Prostate gland (tissue), 2 donors: Measurements from ENCODE around the gene EFHD1. TPM values are rescaled to one million over a fixed set of nuclear protein-coding genes. Genes with fewer than 3 reads are reported as not detected.
A peak's percentile ranks its signal among the peaks of the same experiment; 100 is the strongest.

Source experiments
- DNase-seq: peaks from one replicate; pipeline ENCODE4 v3.0.0-alpha.2; 2019; ENCODE audit warnings: low spot score
- H3K27ac ChIP-seq, 2 donors: fragments of 200-600 bp; sonication (generic); 2 replicates each; pipeline ENCODE4 v1.5.1; 2017 to 2019
- H3K27me3 ChIP-seq: fragments of 200-600 bp; sonication (generic); replicated peaks from 2 replicates; pipeline ENCODE4 v1.5.1; 2019; ENCODE audit not compliant: insufficient read depth
- H3K36me3 ChIP-seq, 2 donors: fragments of 200-600 bp; sonication (generic); 1 replicate in 1 of 2; 2 replicates in 1 of 2; pipeline versions ENCODE4 v1.5.1 to v1.8.1; 2017 to 2019
- H3K4me1 ChIP-seq: fragments of 200-600 bp; sonication (generic); replicated peaks from 2 replicates; pipeline ENCODE4 v1.5.1; 2019
- H3K4me3 ChIP-seq, 2 donors: fragments of 200-600 bp; sonication (generic); 2 replicates each; pipeline ENCODE4 v1.5.1; 2017 to 2019
- H3K9me3 ChIP-seq: fragments of 200-600 bp; sonication (generic); 2 replicates; pipeline ENCODE4 v1.5.1; 2017
- POLR2A ChIP-seq: fragments of 450-650 bp; IDR thresholded peaks from one replicate; pipeline ENCODE4 v1.6.1; 2016; ENCODE audit warnings: antibody characterized with exemption, mild to moderate bottlenecking
- POLR2AphosphoS5 ChIP-seq: sonication (generic); formaldehyde crosslinking; IDR thresholded peaks from one replicate; pipeline ENCODE4 v1.6.1; 2017; ENCODE audit warnings: antibody characterized with exemption
- WGBS: methylation state at CpG from one replicate; pipeline ENCODE4 v1.1.5; 2018; 5-methylcytosine and 5-hydroxymethylcytosine counted together
- intact Hi-C: fragments of 100-400 bp; cut with DNase I; formaldehyde crosslinking; loops from one replicate; pipeline ENCODE4 v1.14.2; 2022
- total RNA-seq, 2 donors: library from RNA; depleted of rRNA; stranded (reverse); fragments of >200 nt; gene quantifications; one replicate each; pipeline ENCODE4 v1.1.0, GENCODE V29; 2016
- TF ChIP-seq, protein P1 (sequence below), 4 experiments: fragments of 200-600 bp in 2 of 4; fragments of 450-650 bp in 2 of 4; sonication (generic) in 2 of 4; IDR thresholded peaks; 1 replicate in 3 of 4; 2 replicates in 1 of 4; pipeline ENCODE4 v1.5.1; 2016 to 2019; ENCODE audit warnings: antibody characterized with exemption in 4 of 4, mild to moderate bottlenecking in 2 of 4, moderate library complexity in 2 of 4

The EFHD1 gene
- total RNA-seq, 2 donors from 2014 or later: 25.9 to 33.1 TPM

GRCh38 chr2:232668805-232669444 is 35.5 kb downstream of the EFHD1 start:
- Histone ChIP-seq H3K4me1 (no peaks in the 10 kb centered on the region), H3K4me3 (no peak overlapping the region), H3K27me3 (no peaks in the 10 kb centered on the region), H3K27ac (peak overlapping the region; percentile 84 to 88), H3K36me3 (no peaks in the 10 kb centered on the region), H3K9me3 (no peaks in the 10 kb centered on the region)
- WGBS: 76% methylated on average over 17 of the region's 17 CpGs
- intact Hi-C loops: no loop called here
- DNase-seq: peak; percentile 39
- TF ChIP-seq, protein P1, sequence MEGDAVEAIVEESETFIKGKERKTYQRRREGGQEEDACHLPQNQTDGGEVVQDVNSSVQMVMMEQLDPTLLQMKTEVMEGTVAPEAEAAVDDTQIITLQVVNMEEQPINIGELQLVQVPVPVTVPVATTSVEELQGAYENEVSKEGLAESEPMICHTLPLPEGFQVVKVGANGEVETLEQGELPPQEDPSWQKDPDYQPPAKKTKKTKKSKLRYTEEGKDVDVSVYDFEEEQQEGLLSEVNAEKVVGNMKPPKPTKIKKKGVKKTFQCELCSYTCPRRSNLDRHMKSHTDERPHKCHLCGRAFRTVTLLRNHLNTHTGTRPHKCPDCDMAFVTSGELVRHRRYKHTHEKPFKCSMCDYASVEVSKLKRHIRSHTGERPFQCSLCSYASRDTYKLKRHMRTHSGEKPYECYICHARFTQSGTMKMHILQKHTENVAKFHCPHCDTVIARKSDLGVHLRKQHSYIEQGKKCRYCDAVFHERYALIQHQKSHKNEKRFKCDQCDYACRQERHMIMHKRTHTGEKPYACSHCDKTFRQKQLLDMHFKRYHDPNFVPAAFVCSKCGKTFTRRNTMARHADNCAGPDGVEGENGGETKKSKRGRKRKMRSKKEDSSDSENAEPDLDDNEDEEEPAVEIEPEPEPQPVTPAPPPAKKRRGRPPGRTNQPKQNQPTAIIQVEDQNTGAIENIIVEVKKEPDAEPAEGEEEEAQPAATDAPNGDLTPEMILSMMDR (IDR thresholded peaks at IDR 0.05): peak in 3 of 4 experiments; percentile 24 to 40 (median 27)
- TF ChIP-seq POLR2A: no peak

DNA sequence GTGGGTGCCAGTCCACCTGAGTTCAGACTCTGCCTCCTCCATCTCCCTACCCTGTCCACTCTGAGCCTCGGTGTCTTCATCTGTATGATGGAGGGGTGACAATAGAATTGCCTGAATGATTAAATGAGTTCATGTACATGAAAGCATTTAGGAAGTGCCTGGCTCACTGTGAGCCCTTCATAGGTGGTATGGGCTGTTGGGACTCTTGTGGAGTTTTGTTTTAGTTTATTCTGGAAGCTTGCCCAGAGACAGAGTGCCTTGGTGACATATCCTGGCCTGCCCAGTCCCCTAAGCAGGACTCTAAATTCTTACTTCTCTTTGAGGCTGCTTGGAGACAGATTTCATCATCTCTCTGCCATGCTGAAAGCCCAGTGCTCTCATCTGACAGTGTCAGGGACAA is 39.2 kb downstream of the EFHD1 start:
- H3K27me3 ChIP-seq: no peaks in the 10 kb centered on the region
- no peak overlapping the region for H3K27ac ChIP-seq
- H3K4me1 ChIP-seq: no peaks in the 10 kb centered on the region
- 46% methylated on average over 1 of the region's 1 CpG for WGBS
- intact Hi-C loops: no loop called here
- H3K4me3 ChIP-seq: no peak overlapping the region
- no peaks in the 10 kb centered on the region for H3K36me3 ChIP-seq
- H3K9me3 ChIP-seq: no peaks in the 10 kb centered on the region
- peak; percentile 26 for DNase-seq
- TF ChIP-seq, protein P1 (IDR thresholded peaks at IDR 0.05): no peak
- TF ChIP-seq POLR2AphosphoS5: peak; percentile 10

- Histone ChIP-seq H3K36me3 (no peaks in the 10 kb centered on the region), H3K4me3 (no peak overlapping the region), H3K9me3 (no peaks in the 10 kb centered on the region), H3K27ac (no peak overlapping the region), H3K27me3 (no peaks in the 10 kb centered on the region), H3K4me1 (no peaks in the 10 kb centered on the region)
- TF ChIP-seq, protein P1 (IDR thresholded peaks at IDR 0.05): no peak
- TF ChIP-seq POLR2AphosphoS5: no peak
- TF ChIP-seq POLR2A: no peak
- no peak for DNase-seq
- intact Hi-C loops: no loop called here
- WGBS: 54% methylated on average over 6 of the region's 6 CpGs
Observed at GRCh38 chr2:232674491-232674890, 41.1 kb downstream of the EFHD1 start.

- no peaks in the 10 kb centered on the region for H3K9me3 ChIP-seq
- DNase-seq: no peak
- 95% methylated on average over 10 of the region's 10 CpGs for WGBS
- intact Hi-C loops: no loop called here
- no peaks in the 10 kb centered on the region for H3K36me3 ChIP-seq
- TF ChIP-seq POLR2AphosphoS5 (no peak), POLR2A (no peak)
- TF ChIP-seq, protein P1 (IDR thresholded peaks at IDR 0.05): no peak
- H3K27me3 ChIP-seq: no peaks in the 10 kb centered on the region
- H3K4me3 ChIP-seq: no peak overlapping the region
- H3K4me1 ChIP-seq: no peaks in the 10 kb centered on the region
- H3K27ac ChIP-seq: no peak overlapping the region
Observed at GRCh38 chr2:232675381-232675780, 42.0 kb downstream of the EFHD1 start.

DNA sequence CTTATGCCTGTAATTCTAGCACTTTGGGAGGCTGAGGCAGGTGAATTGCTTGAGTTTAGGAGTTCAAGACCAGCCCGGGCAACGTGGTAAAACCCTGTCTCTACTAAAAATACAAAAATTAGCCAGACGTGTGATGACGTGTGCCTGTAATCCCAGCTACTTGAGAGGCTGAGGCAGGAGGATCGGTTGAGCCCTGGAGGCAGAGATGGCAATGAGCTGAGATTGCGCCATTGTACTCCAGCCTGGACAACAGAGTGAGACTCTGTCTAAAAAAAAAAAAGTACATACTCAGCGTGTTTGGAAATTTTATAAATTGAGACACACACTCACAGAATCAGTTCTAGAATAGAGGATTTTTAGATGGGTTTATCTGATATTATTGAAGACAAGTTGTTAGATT is 46.6 kb downstream of the EFHD1 start:
- no peak for TF ChIP-seq POLR2AphosphoS5
- TF ChIP-seq, protein P1 (IDR thresholded peaks at IDR 0.05): no peak
- no peak for TF ChIP-seq POLR2A
- H3K9me3 ChIP-seq: no peaks in the 10 kb centered on the region
- intact Hi-C loops: no loop called here
- H3K27me3 ChIP-seq: no peaks in the 10 kb centered on the region
- H3K36me3 ChIP-seq: no peaks in the 10 kb centered on the region
- DNase-seq: no peak
- H3K4me3 ChIP-seq: no peak overlapping the region
- 91% methylated on average over 7 of the region's 7 CpGs for WGBS
- H3K4me1 ChIP-seq: no peaks in the 10 kb centered on the region
- H3K27ac ChIP-seq: no peak overlapping the region
